GM04503 (cell line): ENCODE data around the gene RRP1B.
"Not testable (repeated sequence)": the region's sequence is repeated elsewhere in the genome, so short reads cannot be mapped to it uniquely, and the experiment has no call there.

Source experiments
- DNase-seq: peaks from one replicate; pipeline ENCODE4 v3.0.0-alpha.2; 2012; ENCODE audit warnings: low read depth

RRP1B gene

GRCh38 chr21:43659136-43660000 is at the start of gene RRP1B, which contains the start of gene HSF2BP:
RRP1B (plus strand) TSS chr21:43659560; CDS start chr21:43659665, 105 bp downstream.
HSF2BP (minus strand) TSS chr21:43659488; CDS start chr21:43658096, 1,392 bp downstream.
- DNase-seq = peak; percentile 23

GRCh38 chr21:43611598-43612369 is 47.6 kb upstream of the RRP1B start:
- DNase-seq = no peak

GRCh38 chr21:43613755-43614638 is 45.4 kb upstream of the RRP1B start:
- DNase-seq = no peak

GRCh38 chr21:43614839-43615238 is 44.5 kb upstream of the RRP1B start:
- no peak for DNase-seq

- not testable (repeated sequence) for DNase-seq
Observed at GRCh38 chr21:43616861-43617260, 42.5 kb upstream of the RRP1B start.

- no peak for DNase-seq
Observed at GRCh38 chr21:43618940-43619339, 40.4 kb upstream of the RRP1B start.

- no peak for DNase-seq
Observed at GRCh38 chr21:43619344-43619743, 40.0 kb upstream of the RRP1B start.

GRCh38 chr21:43619856-43620255 is 39.5 kb upstream of the RRP1B start:
- no peak for DNase-seq

- DNase-seq = no peak
Observed at GRCh38 chr21:43622796-43623195, 36.6 kb upstream of the RRP1B start.

GRCh38 chr21:43623588-43623987 is 35.8 kb upstream of the RRP1B start:
- no peak for DNase-seq

- no peak for DNase-seq
Observed at GRCh38 chr21:43624339-43624738, 35.0 kb upstream of the RRP1B start.

GRCh38 chr21:43626390-43626789 is 33.0 kb upstream of the RRP1B start:
- no peak for DNase-seq

GRCh38 chr21:43627527-43627926 is 31.8 kb upstream of the RRP1B start:
- no peak for DNase-seq

- no peak for DNase-seq
Observed at GRCh38 chr21:43631411-43632107, 27.8 kb upstream of the RRP1B start.

- no peak for DNase-seq
Observed at GRCh38 chr21:43632373-43632905, 26.9 kb upstream of the RRP1B start.

GRCh38 chr21:43634618-43635017 is 24.7 kb upstream of the RRP1B start:
- DNase-seq = peak; percentile 55

- no peak for DNase-seq
Observed at GRCh38 chr21:43635436-43635835, 23.9 kb upstream of the RRP1B start.

- no peak for DNase-seq
Observed at GRCh38 chr21:43637530-43638158, 21.7 kb upstream of the RRP1B start.

- DNase-seq = peak; percentile 40
Observed at GRCh38 chr21:43639470-43640353, 19.6 kb upstream of the RRP1B start.

GRCh38 chr21:43640400-43640799 is 19.0 kb upstream of the RRP1B start:
- no peak for DNase-seq
